Uterus (tissue), 2 donors: ENCODE data around the gene LRCH3.

ENCODE experiments used
- CTCF ChIP-seq, 4 experiments: fragments of 200-600 bp in 2 of 4; fragments of 450-650 bp in 2 of 4; sonication (generic) in 2 of 4; IDR thresholded peaks; one replicate each; pipeline ENCODE4 v1.5.1; 2016 to 2019; ENCODE audit warnings: antibody characterized with exemption in 4 of 4, mild to moderate bottlenecking in 2 of 4, moderate library complexity in 1 of 4
- POLR2A ChIP-seq, 2 donors: fragments of 450-650 bp; IDR thresholded peaks; one replicate each; pipeline ENCODE4 v1.6.1; 2016; ENCODE audit warnings: antibody characterized with exemption in 2 of 2, mild to moderate bottlenecking in 1 of 2, moderate library complexity in 1 of 2

DNA sequence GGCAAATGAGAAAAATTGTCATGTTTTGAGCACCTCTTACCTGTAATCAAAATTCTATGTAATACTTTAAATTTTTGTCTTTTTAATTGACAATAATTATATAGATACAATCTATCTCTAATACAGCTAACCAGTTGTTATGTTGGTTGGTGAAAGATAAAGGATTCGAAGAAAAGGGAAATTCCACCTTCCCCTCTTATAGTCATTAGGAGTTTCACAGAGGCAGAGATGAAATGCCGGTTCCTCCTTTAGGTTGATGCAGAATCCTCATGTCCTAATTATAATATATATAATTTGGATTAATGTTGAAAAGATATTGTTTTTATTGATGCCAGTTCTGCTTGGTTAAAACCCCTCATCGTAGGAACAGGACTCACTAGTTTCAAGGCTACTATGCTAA is 67.1 kb downstream of the LRCH3 start:
- TF ChIP-seq CTCF (IDR thresholded peaks at IDR 0.05) (no peak), POLR2A (IDR thresholded peaks at IDR 0.05) (no peak)
